Karpas-422 (cell line): ENCODE measurements around the gene GFI1B. TPM values are rescaled to one million over a fixed set of nuclear protein-coding genes. Genes with fewer than 3 reads are reported as not detected.

Experiments used
- DNase-seq: peaks from one replicate; pipeline ENCODE4 v3.0.0-alpha.2; 2015
- H2AFZ ChIP-seq: fragments of 200-600 bp; sonication (generic); 2 replicates; pipeline ENCODE4 v1.6.1; 2014; ENCODE audit warnings: antibody characterized with exemption, low read length, mixed read lengths
- H3K27ac ChIP-seq: fragments of 200-600 bp; sonication (generic); 2 replicates; pipeline ENCODE4 v1.5.1; 2014; ENCODE audit warnings: mild to moderate bottlenecking, low read length, moderate library complexity
- H3K27me3 ChIP-seq: fragments of 200-600 bp; sonication (generic); 2 replicates; pipeline ENCODE4 v1.6.1; 2014; ENCODE audit warnings: low read length, mixed read lengths
- H3K36me3 ChIP-seq: fragments of 200-600 bp; sonication (generic); 2 replicates; pipeline ENCODE4 v1.6.1; 2014; ENCODE audit warnings: low read length, mixed read lengths; ENCODE audit not compliant: insufficient read depth
- H3K4me1 ChIP-seq: fragments of 200-600 bp; sonication (generic); 2 replicates; pipeline ENCODE4 v1.6.1; 2014; ENCODE audit warnings: mild to moderate bottlenecking, low read length, mixed read lengths
- H3K4me2 ChIP-seq: fragments of 200-600 bp; sonication (generic); 2 replicates; pipeline ENCODE4 v1.6.1; 2014; ENCODE audit warnings: low read length, low read depth, mild to moderate bottlenecking; ENCODE audit not compliant: poor library complexity, severe bottlenecking
- H3K4me3 ChIP-seq: fragments of 200-600 bp; sonication (generic); 2 replicates; pipeline ENCODE4 v1.5.1; 2014; ENCODE audit warnings: mild to moderate bottlenecking, antibody characterized with exemption, low read length, mixed read lengths
- H3K79me2 ChIP-seq: fragments of 200-600 bp; sonication (generic); 2 replicates; pipeline ENCODE4 v1.6.1; 2014; ENCODE audit warnings: mild to moderate bottlenecking, low read length, mixed read lengths
- H3K9ac ChIP-seq: fragments of 200-600 bp; sonication (generic); 2 replicates; pipeline ENCODE4 v1.6.0; 2014; ENCODE audit warnings: low read length
- H3K9me2 ChIP-seq: fragments of 200-600 bp; sonication (generic), shearing (Covaris generic); replicated peaks from 2 replicates; pipeline ENCODE4 v1.6.0; 2014; ENCODE audit warnings: mild to moderate bottlenecking, low read length, moderate library complexity; ENCODE audit not compliant: insufficient read depth
- H3K9me3 ChIP-seq: fragments of 300-700, 200-600 bp; sonication (generic); 2 replicates; pipeline ENCODE4 v1.6.1; 2014; ENCODE audit warnings: low read length, mixed read lengths
- H4K20me1 ChIP-seq: fragments of 200-600 bp; sonication (generic); 2 replicates; pipeline ENCODE4 v1.6.1; 2014; ENCODE audit warnings: mild to moderate bottlenecking, antibody characterized with exemption, low read length, low read depth; ENCODE audit not compliant: insufficient read depth
- total RNA-seq: library from RNA; depleted of rRNA; stranded (reverse); fragments of >200 nt; shearing (Covaris generic); gene quantifications from 2 replicates; pipeline ENCODE4 v1.2.3, GENCODE V29; 2014; ENCODE audit warnings: low replicate concordance; rRNA removed

The GFI1B gene
- total RNA-seq: 6.0 and 6.5 TPM in 2 replicates

- H3K4me2 ChIP-seq: peak within 1 kb of the TSS; percentile 56
- H3K27ac ChIP-seq: peak within 1 kb of the TSS; percentile 27; the same call in 1 of the 2 replicates
- H3K4me1 ChIP-seq: peaks cover 29% of the 10 kb centered on the region
- no peak within 1 kb of the TSS; the same call in 1 of the 2 replicates for H2AFZ ChIP-seq
- H3K4me3 ChIP-seq: peak within 1 kb of the TSS; percentile 32; the same call in 1 of the 2 replicates
- no peaks in the 10 kb centered on the region for H3K27me3 ChIP-seq
- H4K20me1 ChIP-seq: no peaks in the 10 kb centered on the region
- H3K9me3 ChIP-seq: no peaks in the 10 kb centered on the region
- no peaks in the 10 kb centered on the region for H3K79me2 ChIP-seq
- peak within 1 kb of the TSS; percentile 48 for H3K9ac ChIP-seq
- no peaks in the 10 kb centered on the region for H3K9me2 ChIP-seq
- DNase-seq: peak; percentile 82
- H3K36me3 ChIP-seq: no peaks in the 10 kb centered on the region
These were observed at the start of gene GFI1B for GRCh38 chr9:132978451-132979131. Gene GFI1B, plus strand, starts transcription at chr9:132978694. Its CDS starts 7,985 bp downstream, at chr9:132986679.

DNA sequence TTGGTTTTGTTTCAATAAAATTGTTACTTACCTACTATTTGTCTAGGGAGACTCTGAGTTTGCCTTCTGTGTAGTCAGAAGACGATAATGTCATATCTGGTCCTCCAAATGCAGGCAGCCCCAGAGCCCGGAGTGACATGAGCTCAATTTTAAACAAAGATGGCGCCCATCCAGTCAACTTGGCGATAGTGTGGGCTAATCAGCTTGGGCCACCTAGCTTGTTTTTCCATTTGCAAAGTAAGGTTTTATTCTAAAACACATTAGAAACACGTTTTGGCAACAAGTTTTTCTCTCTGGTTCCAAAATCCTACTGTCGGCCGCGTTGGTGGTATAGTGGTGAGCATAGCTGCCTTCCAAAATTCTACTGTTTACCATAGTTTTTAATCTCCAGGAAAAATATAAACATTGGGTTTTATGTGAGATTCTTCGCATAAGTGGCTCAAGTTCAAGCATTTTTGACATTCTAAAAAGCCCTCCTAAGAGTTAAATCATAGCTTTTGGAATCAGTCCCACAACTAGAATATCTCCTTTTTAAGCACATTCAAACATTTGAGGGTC lies 47.2 kb upstream of the GFI1B start:
- Histone ChIP-seq H2AFZ (no peak overlapping the region), H3K9me3 (no peaks in the 10 kb centered on the region), H3K79me2 (peaks cover 41% of the 10 kb centered on the region), H3K9me2 (peaks cover 11% of the 10 kb centered on the region), H3K9ac (no peak overlapping the region), H3K4me2 (no peak overlapping the region), H3K36me3 (peaks cover 23% of the 10 kb centered on the region; the same call in 1 of the 2 replicates), H4K20me1 (no peaks in the 10 kb centered on the region), H3K27ac (peak overlapping the region; percentile 35; the same call in 1 of the 2 replicates), H3K4me1 (no peaks in the 10 kb centered on the region), H3K4me3 (no peak overlapping the region), H3K27me3 (no peaks in the 10 kb centered on the region)
- no peak for DNase-seq

DNA sequence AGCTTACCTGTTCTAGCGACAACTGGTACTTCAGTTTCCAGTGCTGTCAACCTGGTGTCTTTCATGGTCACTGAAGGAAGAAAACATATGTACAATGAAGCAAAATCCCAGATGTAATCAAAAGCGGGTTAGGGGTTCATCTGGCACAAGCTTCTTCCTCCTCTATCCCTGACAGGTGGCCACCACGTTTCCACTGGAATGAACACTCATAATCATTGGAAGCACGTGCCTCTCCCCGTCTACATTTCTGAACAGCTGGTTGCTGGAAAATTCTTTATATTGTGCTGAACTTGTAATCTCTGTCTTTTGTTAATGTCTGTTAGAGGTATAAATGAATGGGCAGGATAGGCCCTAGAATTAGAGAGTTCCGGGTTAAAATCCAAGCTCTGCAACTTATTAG lies 43.5 kb upstream of the GFI1B start:
- peaks cover 11% of the 10 kb centered on the region for H3K9me2 ChIP-seq
- no peak overlapping the region for H3K9ac ChIP-seq
- no peak for DNase-seq
- H3K36me3 ChIP-seq: peaks cover 12% of the 10 kb centered on the region; the same call in 1 of the 2 replicates
- H3K9me3 ChIP-seq: no peaks in the 10 kb centered on the region
- no peak overlapping the region for H3K27ac ChIP-seq
- H3K4me1 ChIP-seq: peaks cover 23% of the 10 kb centered on the region
- H3K4me2 ChIP-seq: no peak overlapping the region
- H3K79me2 ChIP-seq: peaks cover 79% of the 10 kb centered on the region
- no peak overlapping the region for H3K4me3 ChIP-seq
- H4K20me1 ChIP-seq: no peaks in the 10 kb centered on the region
- H2AFZ ChIP-seq: no peak overlapping the region
- H3K27me3 ChIP-seq: no peaks in the 10 kb centered on the region

DNA sequence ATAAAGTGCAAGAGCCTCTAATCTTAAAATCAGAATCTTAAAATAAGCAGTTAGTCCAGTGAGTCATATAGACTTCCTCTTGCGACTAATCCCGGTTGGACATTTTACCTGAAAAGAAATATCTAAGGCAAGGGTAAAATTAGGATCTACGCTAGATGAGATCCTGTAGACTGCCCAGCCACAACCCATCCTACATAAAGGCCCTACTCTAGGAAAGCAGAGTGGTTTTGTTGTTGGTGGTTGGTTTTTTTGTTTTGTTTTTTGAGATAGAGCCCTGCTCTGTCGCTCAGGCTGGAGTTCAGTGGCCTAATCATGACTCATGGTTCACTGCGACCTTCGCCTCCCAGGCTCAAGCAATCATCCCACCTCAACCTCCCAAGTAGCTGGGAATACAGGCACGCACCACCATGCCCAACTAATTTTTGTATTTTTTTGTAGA lies 41.0 kb upstream of the GFI1B start:
- no peak for DNase-seq
- Histone ChIP-seq H3K4me3 (no peak overlapping the region), H2AFZ (no peak overlapping the region), H3K27me3 (no peaks in the 10 kb centered on the region), H4K20me1 (no peaks in the 10 kb centered on the region), H3K4me2 (no peak overlapping the region), H3K79me2 (peaks cover 84% of the 10 kb centered on the region), H3K36me3 (no peaks in the 10 kb centered on the region), H3K9me2 (no peaks in the 10 kb centered on the region), H3K9me3 (no peaks in the 10 kb centered on the region), H3K4me1 (peaks cover 48% of the 10 kb centered on the region), H3K27ac (no peak overlapping the region; the same call in 1 of the 2 replicates), H3K9ac (no peak overlapping the region)

DNA sequence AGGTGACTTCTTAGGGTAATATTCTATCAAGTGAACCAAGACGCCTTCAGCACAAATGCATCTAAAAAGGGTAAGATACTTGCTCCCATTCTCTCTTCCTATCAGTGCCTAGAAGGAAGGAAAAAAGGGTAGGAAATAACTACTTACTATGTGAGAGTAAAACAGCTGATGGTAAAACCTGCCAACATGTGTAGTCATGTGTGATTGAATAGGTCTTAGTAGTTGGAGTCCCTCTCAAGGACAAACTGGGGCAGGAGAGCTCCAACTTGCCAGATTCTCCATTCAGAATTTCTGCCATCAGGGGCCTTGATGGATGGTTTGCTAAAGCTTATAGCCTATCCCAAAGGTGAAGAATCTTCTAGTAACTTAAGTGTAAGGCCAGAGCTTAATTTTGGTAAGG lies 39.3 kb upstream of the GFI1B start:
- Histone ChIP-seq H3K4me3 (peak overlapping the region; percentile 18), H4K20me1 (no peaks in the 10 kb centered on the region), H3K9me3 (no peaks in the 10 kb centered on the region), H2AFZ (no peak overlapping the region), H3K9ac (0 out of 2 replicates have a peak overlapping the region, but pooled peaks have one; percentile 13), H3K4me1 (peaks cover 61% of the 10 kb centered on the region), H3K27ac (peak overlapping the region; percentile 94), H3K9me2 (no peaks in the 10 kb centered on the region), H3K36me3 (no peaks in the 10 kb centered on the region), H3K79me2 (peaks cover 82% of the 10 kb centered on the region), H3K27me3 (no peaks in the 10 kb centered on the region), H3K4me2 (peak overlapping the region; percentile 74)
- no peak for DNase-seq

GRCh38 chr9:132942541-132943182 lies 35.8 kb upstream of the GFI1B start:
- Histone ChIP-seq H3K27me3 (no peaks in the 10 kb centered on the region), H3K79me2 (peaks cover 50% of the 10 kb centered on the region), H3K4me3 (peak overlapping the region; percentile 93), H3K9me3 (no peaks in the 10 kb centered on the region), H3K36me3 (no peaks in the 10 kb centered on the region), H3K4me2 (peak overlapping the region; percentile 74), H3K9me2 (no peaks in the 10 kb centered on the region), H4K20me1 (no peaks in the 10 kb centered on the region), H2AFZ (no peak overlapping the region), H3K4me1 (peaks cover 67% of the 10 kb centered on the region), H3K9ac (peak overlapping the region; percentile 92), H3K27ac (peak overlapping the region; percentile 94)
- DNase-seq: peak; percentile 93

DNA sequence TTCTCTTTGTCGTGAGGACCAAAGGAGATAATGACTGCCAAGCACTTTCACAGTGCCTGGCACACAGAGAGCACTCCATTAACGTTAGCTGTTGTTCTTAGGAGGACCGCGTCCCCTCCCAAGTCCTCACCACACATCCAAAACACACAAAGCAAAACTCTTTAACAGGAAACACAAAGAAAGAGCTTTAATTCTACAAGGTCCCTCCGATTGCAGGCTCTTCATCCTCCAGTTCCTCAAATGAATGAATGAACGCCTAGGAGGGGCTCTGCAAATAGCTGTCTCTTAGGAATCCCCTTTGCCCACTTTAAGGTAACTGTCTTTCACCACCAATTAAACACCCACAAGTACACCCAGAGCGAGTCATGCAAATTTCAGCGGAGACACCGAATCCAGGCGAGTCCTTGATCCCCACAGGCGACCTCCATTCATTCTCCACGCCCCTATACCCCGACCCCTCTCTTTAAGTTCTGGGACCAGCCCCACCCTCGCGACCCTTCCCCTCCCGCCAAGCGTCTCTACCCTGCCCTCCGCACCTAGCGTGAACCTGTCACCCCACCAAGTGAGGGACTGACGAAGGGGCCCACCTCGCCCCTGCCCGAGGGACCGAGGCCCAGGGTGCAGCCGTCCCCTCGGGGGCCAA lies 34.7 kb upstream of the GFI1B start:
- peak overlapping the region; percentile 93 for H3K4me3 ChIP-seq
- no peak overlapping the region for H2AFZ ChIP-seq
- H4K20me1 ChIP-seq: no peaks in the 10 kb centered on the region
- peak overlapping the region; percentile 94 for H3K27ac ChIP-seq
- H3K27me3 ChIP-seq: no peaks in the 10 kb centered on the region
- no peaks in the 10 kb centered on the region for H3K36me3 ChIP-seq
- peak overlapping the region; percentile 92 for H3K9ac ChIP-seq
- H3K4me2 ChIP-seq: peak overlapping the region; percentile 74
- peaks cover 56% of the 10 kb centered on the region for H3K4me1 ChIP-seq
- H3K9me2 ChIP-seq: no peaks in the 10 kb centered on the region
- no peaks in the 10 kb centered on the region for H3K9me3 ChIP-seq
- peak; percentile 86 for DNase-seq
- H3K79me2 ChIP-seq: peaks cover 39% of the 10 kb centered on the region
